K562 (cell line): ENCODE results near the gene C21orf58.
A peak's percentile ranks its signal among the peaks of the same experiment; 100 is the strongest.

Source experiments
- CTCF ChIP-seq, 3 experiments: IDR thresholded peaks in 2 of 3; conservative IDR thresholded peaks in 1 of 3; 2 replicates each; pipeline ENCODE4 v1.5.1; 2011 to 2012; ENCODE audit warnings: low read length in 3 of 3, mild to moderate bottlenecking in 3 of 3, control low read depth in 2 of 3, improper control_type of control experiment in 1 of 3, inconsistent platforms in 1 of 3, low read depth in 1 of 3, mixed read lengths in 1 of 3, moderate library complexity in 1 of 3; ENCODE audit not compliant: insufficient read depth in 2 of 3
- DIDO1 ChIP-seq: fragments of 450-650 bp; IDR thresholded peaks from 2 replicates; pipeline ENCODE4 v1.6.1; 2016; ENCODE audit warnings: low read depth, missing biosample characterization, missing genetic modification characterization
- GATAD2A ChIP-seq: fragments of 450-650 bp; IDR thresholded peaks from 2 replicates; pipeline ENCODE4 v1.6.1; 2017
- HES1 ChIP-seq: fragments of 450-650 bp; IDR thresholded peaks from 2 replicates; pipeline ENCODE4 v1.6.1; 2016; ENCODE audit warnings: low read depth, mild to moderate bottlenecking, moderate library complexity
- PHF21A ChIP-seq: fragments of 450-650 bp; IDR thresholded peaks from 2 replicates; pipeline ENCODE4 v1.6.1; 2017; ENCODE audit warnings: low read depth, borderline replicate concordance
- POLR2AphosphoS5 ChIP-seq: IDR thresholded peaks from 2 replicates; pipeline ENCODE4 v1.6.1; 2011; ENCODE audit warnings: mild to moderate bottlenecking, low read depth, low read length, moderate library complexity; ENCODE audit not compliant: control insufficient read depth, insufficient read depth
- SMARCA5 ChIP-seq: fragments of 450-650 bp; IDR thresholded peaks from 2 replicates; pipeline ENCODE4 v1.6.1; 2016
- SP1 ChIP-seq: sonication (generic); formaldehyde crosslinking; IDR thresholded peaks from 2 replicates; pipeline ENCODE4 v1.8.1; 2022; ENCODE audit warnings: mild to moderate bottlenecking, missing genetic modification reagents
- TARDBP ChIP-seq: fragments of 450-650 bp; IDR thresholded peaks from 2 replicates; pipeline ENCODE4 v1.6.1; 2016
- TBP ChIP-seq: optimal IDR thresholded peaks from 2 replicates; pipeline ENCODE3; 2011; ENCODE audit warnings: low read depth, low read length, improper control_type of control experiment
- TFE3 ChIP-seq: fragments of 450-650 bp; formaldehyde crosslinking; IDR thresholded peaks from 2 replicates; pipeline ENCODE4 v1.4.0; 2020; ENCODE audit warnings: mild to moderate bottlenecking, mixed read lengths
- ZHX1 ChIP-seq: fragments of 150-350 bp; conservative IDR thresholded peaks from 2 replicates; pipeline ENCODE4 v1.6.1; 2014; ENCODE audit warnings: low read length

GRCh38 chr21:46284077-46284644, 39.5 kb downstream of the C21orf58 start:
- TF ChIP-seq PHF21A (no peak), DIDO1 (no peak), CTCF (IDR thresholded peaks at IDR 0.05 in 2 of 3, conservative IDR thresholded peaks at IDR 0.05 in 1 of 3; ENCODE audit: insufficient read depth in 2 of 3, low read depth in 1 of 3, low read length in 3 of 3) (no peak), TFE3 (CRISPR knock-in tag) (no peak), HES1 (no peak), SMARCA5 (no peak), ZHX1 (no peak), GATAD2A (no peak), POLR2AphosphoS5 (no peak), TARDBP (no peak), TBP (no peak), SP1 (0 out of 2 replicates have a peak, but pooled peaks have one; percentile 24)
